Activated T-cell treated with anti-CD3 and anti-CD28 coated beads for 4 hours (primary cell): ENCODE data around the gene LAMB3.

Experiments used
- DNase-seq: peaks from one replicate; pipeline ENCODE4 v3.0.0-alpha.2; 2020

Gene LAMB3

GRCh38 chr1:209616366-209617046, 35.7 kb downstream of the LAMB3 start:
- no peak for DNase-seq

- no peak for DNase-seq
Observed at GRCh38 chr1:209614906-209615305, 37.3 kb downstream of the LAMB3 start.

- no peak for DNase-seq
Observed at GRCh38 chr1:209614151-209614420, 38.1 kb downstream of the LAMB3 start.

- DNase-seq, result no peak
Observed at GRCh38 chr1:209613400-209614150, 38.6 kb downstream of the LAMB3 start.

- DNase-seq, result no peak
Observed at GRCh38 chr1:209612646-209613399, 39.4 kb downstream of the LAMB3 start.

GRCh38 chr1:209611771-209612570, 40.3 kb downstream of the LAMB3 start:
- DNase-seq, result no peak

GRCh38 chr1:209610631-209610905, 41.7 kb downstream of the LAMB3 start:
- DNase-seq, result no peak

GRCh38 chr1:209609791-209610630, 42.2 kb downstream of the LAMB3 start:
- DNase-seq, result no peak

- DNase-seq, result no peak
Observed at GRCh38 chr1:209609041-209609790, 43.0 kb downstream of the LAMB3 start.

- no peak for DNase-seq
Observed at GRCh38 chr1:209607795-209608178, 44.4 kb downstream of the LAMB3 start.

GRCh38 chr1:209607102-209607794, 45.0 kb downstream of the LAMB3 start:
- no peak for DNase-seq

- no peak for DNase-seq
Observed at GRCh38 chr1:209603877-209604276, 48.3 kb downstream of the LAMB3 start.

- no peak for DNase-seq
Observed at GRCh38 chr1:209601809-209602657, 50.2 kb downstream of the LAMB3 start.

GRCh38 chr1:209600541-209600940, 51.7 kb downstream of the LAMB3 start:
- DNase-seq, result no peak

GRCh38 chr1:209598227-209598626, 54.0 kb downstream of the LAMB3 start:
- DNase-seq, result no peak

GRCh38 chr1:209597499-209597898, 54.7 kb downstream of the LAMB3 start:
- DNase-seq, result no peak

GRCh38 chr1:209595599-209596285, 56.5 kb downstream of the LAMB3 start:
- no peak for DNase-seq

- DNase-seq, result no peak
Observed at GRCh38 chr1:209595028-209595427, 57.2 kb downstream of the LAMB3 start.

GRCh38 chr1:209594440-209594839, 57.8 kb downstream of the LAMB3 start:
- no peak for DNase-seq

- no peak for DNase-seq
Observed at GRCh38 chr1:209593747-209594146, 58.5 kb downstream of the LAMB3 start.
